Measurements from ENCODE around the gene CWF19L1. TPM values are rescaled to one million over a fixed set of nuclear protein-coding genes. Genes with fewer than 3 reads are reported as not detected.

Gene CWF19L1
- total and polyA plus RNA-seq, 4 donors: 20.5 to 30.0 (median 24.5) TPM

DNA sequence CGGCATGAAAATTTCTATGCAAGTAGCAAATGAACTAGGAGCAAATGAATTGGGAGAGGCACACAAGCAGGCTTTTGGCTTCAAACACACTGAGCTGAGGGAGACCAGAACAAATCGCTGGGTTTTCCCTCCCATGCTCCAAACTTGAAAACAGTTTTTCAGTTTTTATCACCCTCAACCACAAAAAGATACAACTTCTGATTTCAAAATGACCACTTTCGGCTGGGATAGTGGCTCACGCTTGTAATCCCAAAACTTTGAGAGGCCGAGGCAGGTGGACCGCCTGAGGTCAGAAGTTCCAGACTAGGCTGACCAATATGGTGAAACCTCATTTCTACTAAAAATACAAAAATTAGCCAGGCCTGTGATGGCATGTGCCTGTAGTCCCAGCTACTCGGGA lies 29.0 kb downstream of the CWF19L1 start:
- TF ChIP-seq, protein P1, sequence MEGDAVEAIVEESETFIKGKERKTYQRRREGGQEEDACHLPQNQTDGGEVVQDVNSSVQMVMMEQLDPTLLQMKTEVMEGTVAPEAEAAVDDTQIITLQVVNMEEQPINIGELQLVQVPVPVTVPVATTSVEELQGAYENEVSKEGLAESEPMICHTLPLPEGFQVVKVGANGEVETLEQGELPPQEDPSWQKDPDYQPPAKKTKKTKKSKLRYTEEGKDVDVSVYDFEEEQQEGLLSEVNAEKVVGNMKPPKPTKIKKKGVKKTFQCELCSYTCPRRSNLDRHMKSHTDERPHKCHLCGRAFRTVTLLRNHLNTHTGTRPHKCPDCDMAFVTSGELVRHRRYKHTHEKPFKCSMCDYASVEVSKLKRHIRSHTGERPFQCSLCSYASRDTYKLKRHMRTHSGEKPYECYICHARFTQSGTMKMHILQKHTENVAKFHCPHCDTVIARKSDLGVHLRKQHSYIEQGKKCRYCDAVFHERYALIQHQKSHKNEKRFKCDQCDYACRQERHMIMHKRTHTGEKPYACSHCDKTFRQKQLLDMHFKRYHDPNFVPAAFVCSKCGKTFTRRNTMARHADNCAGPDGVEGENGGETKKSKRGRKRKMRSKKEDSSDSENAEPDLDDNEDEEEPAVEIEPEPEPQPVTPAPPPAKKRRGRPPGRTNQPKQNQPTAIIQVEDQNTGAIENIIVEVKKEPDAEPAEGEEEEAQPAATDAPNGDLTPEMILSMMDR (IDR thresholded peaks at IDR 0.05; ENCODE audit: control extremely low read depth, extremely low read depth): no peak
- Histone ChIP-seq H3K27ac (ENCODE audit: low read depth in 1 of 2, low read length in 1 of 2) (no peak overlapping the region), H3K4me1 (ENCODE audit: control insufficient read depth in 5 of 5, insufficient read depth in 5 of 5, low read length in 5 of 5) (no peaks in the 10 kb centered on the region), H3K36me3 (ENCODE audit: control insufficient read depth in 4 of 4, insufficient read depth in 4 of 4, low read length in 4 of 4) (peaks cover 23 to 50% (median 41%) of the 10 kb centered on the region in 4 donors), H3K9me3 (ENCODE audit: control insufficient read depth in 4 of 4, insufficient read depth in 3 of 4, low read length in 3 of 4) (no peaks in the 10 kb centered on the region), H3K27me3 (ENCODE audit: control insufficient read depth in 3 of 3, insufficient read depth in 3 of 3, low read length in 2 of 3) (no peaks in the 10 kb centered on the region), H3K4me3 (no peak overlapping the region), H3K9ac (ENCODE audit: insufficient read depth in 1 of 2, low read length in 2 of 2) (no peak overlapping the region)
- ATAC-seq (ENCODE audit: insufficient read depth, low FRiP score): no peak
- no peak for DNase-seq
- WGBS, 2 donors: 94 to 96% methylated on average over 7 of the region's 7 CpGs

DNA sequence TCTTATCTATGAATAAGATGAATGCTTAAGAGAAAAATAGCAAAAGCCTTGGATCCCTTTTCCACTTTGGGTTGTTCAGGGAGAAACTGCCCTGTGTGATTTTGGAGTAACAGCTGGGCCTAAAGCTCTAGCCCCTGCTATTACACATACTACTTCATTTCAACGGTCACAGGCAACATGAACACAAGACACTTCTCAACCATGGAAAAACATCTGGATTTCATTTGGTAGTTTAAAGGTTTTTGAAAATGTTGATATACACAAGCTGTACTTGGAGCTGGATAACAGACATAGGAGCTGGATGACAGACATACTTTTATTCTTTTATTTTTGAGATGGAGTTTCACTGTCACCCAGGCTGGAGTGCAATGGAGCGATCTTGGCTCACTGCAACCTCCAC lies 35.3 kb downstream of the CWF19L1 start:
- Histone ChIP-seq H3K9me3 (ENCODE audit: control insufficient read depth in 4 of 4, insufficient read depth in 3 of 4, low read length in 3 of 4) (no peaks in the 10 kb centered on the region), H3K27me3 (ENCODE audit: control insufficient read depth in 3 of 3, insufficient read depth in 3 of 3, low read length in 2 of 3) (no peaks in the 10 kb centered on the region), H3K9ac (ENCODE audit: insufficient read depth in 1 of 2, low read length in 2 of 2) (no peak overlapping the region), H3K4me1 (ENCODE audit: control insufficient read depth in 5 of 5, insufficient read depth in 5 of 5, low read length in 5 of 5) (peaks cover 0 to 3% (median 0%) of the 10 kb centered on the region in 5 donors), H3K4me3 (no peak overlapping the region), H3K36me3 (ENCODE audit: control insufficient read depth in 4 of 4, insufficient read depth in 4 of 4, low read length in 4 of 4) (peaks cover 16 to 26% (median 23%) of the 10 kb centered on the region in 4 donors), H3K27ac (ENCODE audit: low read depth in 1 of 2, low read length in 1 of 2) (no peak overlapping the region)
- ATAC-seq (ENCODE audit: insufficient read depth, low FRiP score) (no peak), DNase-seq (no peak)
- TF ChIP-seq, protein P1 (IDR thresholded peaks at IDR 0.05; ENCODE audit: control extremely low read depth, extremely low read depth): no peak
- 84 to 95% methylated on average over 2 of the region's 2 CpGs for WGBS, 2 donors

DNA sequence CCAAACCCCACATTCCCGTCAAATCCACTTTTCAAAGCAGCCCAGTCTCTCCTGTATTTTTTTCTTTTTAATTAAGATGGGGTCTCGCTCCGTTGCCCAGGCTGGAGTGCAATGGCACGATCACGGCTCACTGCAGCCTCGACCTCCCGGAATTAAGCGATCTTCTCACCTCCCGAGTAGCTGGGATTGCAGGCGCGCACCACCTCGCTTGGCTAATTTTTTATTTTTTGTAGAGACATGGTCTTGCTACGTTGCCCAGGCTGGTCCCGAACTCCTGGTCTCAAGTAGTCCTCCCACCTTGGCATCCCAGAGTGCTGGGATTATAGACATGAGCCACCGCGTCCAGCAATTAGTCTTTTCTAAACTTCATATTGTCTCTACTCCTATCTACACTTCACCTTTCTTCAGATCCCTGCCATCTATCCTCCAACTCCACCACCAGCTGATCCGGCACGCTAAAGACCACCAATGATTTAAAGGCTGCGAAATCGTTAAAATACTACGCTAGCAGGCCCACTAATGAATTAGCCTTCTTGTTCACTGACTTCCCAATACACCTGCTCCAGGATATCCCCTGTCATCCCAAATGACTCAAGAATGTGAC lies 37.5 kb downstream of the CWF19L1 start:
- Histone ChIP-seq H3K36me3 (ENCODE audit: control insufficient read depth in 4 of 4, insufficient read depth in 4 of 4, low read length in 4 of 4) (peaks cover 6 to 17% (median 9%) of the 10 kb centered on the region in 4 donors), H3K27ac (ENCODE audit: low read depth in 1 of 2, low read length in 1 of 2) (peak overlapping the region; percentile 72 to 87), H3K4me1 (ENCODE audit: control insufficient read depth in 5 of 5, insufficient read depth in 5 of 5, low read length in 5 of 5) (peaks cover 0 to 3% (median 0%) of the 10 kb centered on the region in 5 donors), H3K9me3 (ENCODE audit: control insufficient read depth in 4 of 4, insufficient read depth in 3 of 4, low read length in 3 of 4) (no peaks in the 10 kb centered on the region), H3K27me3 (ENCODE audit: control insufficient read depth in 3 of 3, insufficient read depth in 3 of 3, low read length in 2 of 3) (no peaks in the 10 kb centered on the region), H3K4me3 (peak overlapping the region; percentile 99), H3K9ac (ENCODE audit: insufficient read depth in 1 of 2, low read length in 2 of 2) (peak overlapping the region; percentile 86 to 89)
- WGBS, 2 donors: 64 to 65% methylated on average over 21 of the region's 21 CpGs
- DNase-seq (no peak), ATAC-seq (ENCODE audit: insufficient read depth, low FRiP score) (no peak)
- TF ChIP-seq, protein P1 (IDR thresholded peaks at IDR 0.05; ENCODE audit: control extremely low read depth, extremely low read depth): no peak

DNA sequence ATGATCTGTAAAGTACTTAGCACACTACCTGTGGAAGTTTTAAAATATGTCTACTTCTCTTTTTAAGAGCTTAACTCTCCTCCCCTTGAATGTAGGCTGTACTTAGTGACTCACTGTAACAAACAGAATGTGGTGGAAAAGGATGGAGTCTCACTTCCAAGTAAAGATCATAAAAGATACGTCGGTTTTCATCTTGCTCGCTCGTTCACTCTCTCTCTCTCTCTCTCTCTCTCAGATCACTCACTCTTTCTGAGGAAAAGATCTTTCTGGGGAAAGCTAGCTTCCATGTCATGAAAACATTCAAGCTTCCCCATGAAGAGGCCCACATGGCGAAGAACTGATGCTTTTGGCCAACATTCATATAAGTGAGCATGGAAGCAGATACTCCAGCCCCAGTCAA lies 43.6 kb downstream of the CWF19L1 start:
- Histone ChIP-seq H3K27me3 (ENCODE audit: control insufficient read depth in 3 of 3, insufficient read depth in 3 of 3, low read length in 2 of 3) (no peaks in the 10 kb centered on the region), H3K27ac (ENCODE audit: low read depth in 1 of 2, low read length in 1 of 2) (no peak overlapping the region), H3K9me3 (ENCODE audit: control insufficient read depth in 4 of 4, insufficient read depth in 3 of 4, low read length in 3 of 4) (no peaks in the 10 kb centered on the region), H3K36me3 (ENCODE audit: control insufficient read depth in 4 of 4, insufficient read depth in 4 of 4, low read length in 4 of 4) (peaks cover 2 to 19% (median 14%) of the 10 kb centered on the region in 4 donors), H3K9ac (ENCODE audit: insufficient read depth in 1 of 2, low read length in 2 of 2) (no peak overlapping the region), H3K4me3 (no peak overlapping the region), H3K4me1 (ENCODE audit: control insufficient read depth in 5 of 5, insufficient read depth in 5 of 5, low read length in 5 of 5) (no peaks in the 10 kb centered on the region)
- ATAC-seq (ENCODE audit: insufficient read depth, low FRiP score) (no peak), DNase-seq (no peak)
- 78 to 79% methylated on average over 5 of the region's 5 CpGs for WGBS, 2 donors
- TF ChIP-seq, protein P1 (IDR thresholded peaks at IDR 0.05; ENCODE audit: control extremely low read depth, extremely low read depth): no peak
